Suprapubic skin (tissue), 4 donors: ENCODE measurements around the gene PDE11A.

Experiments used
- CTCF ChIP-seq, 2 donors: fragments of 200-600 bp in 1 of 2; fragments of 450-650 bp in 1 of 2; sonication (generic) in 1 of 2; IDR thresholded peaks; one replicate each; pipeline ENCODE4 v1.5.1; 2016 to 2019; ENCODE audit warnings: antibody characterized with exemption in 2 of 2, mild to moderate bottlenecking in 1 of 2, moderate library complexity in 1 of 2
- EP300 ChIP-seq: sonication (generic); formaldehyde crosslinking; IDR thresholded peaks from one replicate; pipeline ENCODE4 v1.6.1; 2017; ENCODE audit warnings: antibody characterized with exemption
- POLR2A ChIP-seq, 2 donors: fragments of 450-650 bp; IDR thresholded peaks; one replicate each; pipeline ENCODE4 v1.6.1; 2017; ENCODE audit warnings: antibody characterized with exemption in 2 of 2, mild to moderate bottlenecking in 2 of 2, moderate library complexity in 2 of 2
- POLR2AphosphoS5 ChIP-seq, 3 donors: sonication (generic); formaldehyde crosslinking; IDR thresholded peaks; one replicate each; pipeline ENCODE4 v1.6.1; 2017; ENCODE audit warnings: antibody characterized with exemption in 3 of 3

GRCh38 chr2:177593402-177593801 is 479.2 kb downstream of the PDE11A start:
- TF ChIP-seq CTCF (IDR thresholded peaks at IDR 0.05) (no peak), POLR2AphosphoS5 (IDR thresholded peaks at IDR 0.05) (no peak), POLR2A (IDR thresholded peaks at IDR 0.05) (no peak), EP300 (no peak)
